PC-9 (cell line): ENCODE results near the gene FAM171A2.

Source experiments
- CTCF ChIP-seq: fragments of 200-600 bp; sonication (generic); conservative IDR thresholded peaks from 2 replicates; pipeline ENCODE4 v1.6.1; 2017; ENCODE audit warnings: mixed run types, antibody characterized with exemption, mild to moderate bottlenecking, moderate library complexity
- EZH2 ChIP-seq: fragments of 200-600 bp; sonication (generic); IDR thresholded peaks from 2 replicates; pipeline ENCODE4 v1.8.0; 2017; ENCODE audit warnings: antibody characterized with exemption, low read depth

GRCh38 chr17:44380767-44381166, 17.1 kb upstream of the FAM171A2 start:
- TF ChIP-seq CTCF = no peak
- no peak for TF ChIP-seq EZH2
